HG03558 (cell line): Measurements from ENCODE around the gene BCAP31.
"Not testable (repeated sequence)": the region's sequence is repeated elsewhere in the genome, so short reads cannot be mapped to it uniquely, and the experiment has no call there.

Experiments
- ATAC-seq: cut with Tn5 transposase; IDR thresholded peaks from one replicate; pipeline ENCODE4 v1.9.1; 2021; ENCODE audit warnings: moderate number of reproducible peaks; ENCODE audit not compliant: unreplicated experiment; ENCODE audit errors: extremely low read depth

BCAP31 gene

GRCh38 chrX:153696986-153697722 lies 27.0 kb downstream of the BCAP31 start:
- not testable (repeated sequence) for ATAC-seq

- ATAC-seq, result not testable (repeated sequence)
These were observed 27.6 kb downstream of the BCAP31 start for GRCh38 chrX:153696538-153696937.

GRCh38 chrX:153696100-153696499 lies 28.1 kb downstream of the BCAP31 start:
- ATAC-seq, result no peak

GRCh38 chrX:153694687-153695270 lies 29.4 kb downstream of the BCAP31 start:
- ATAC-seq, result no peak

- not testable (repeated sequence) for ATAC-seq
These were observed 29.9 kb downstream of the BCAP31 start for GRCh38 chrX:153694256-153694655.

- no peak for ATAC-seq
These were observed 30.7 kb downstream of the BCAP31 start for GRCh38 chrX:153693216-153694086.

- no peak for ATAC-seq
These were observed 31.5 kb downstream of the BCAP31 start for GRCh38 chrX:153692611-153693156.

- no peak for ATAC-seq
These were observed 32.2 kb downstream of the BCAP31 start for GRCh38 chrX:153692003-153692402.

- not testable (repeated sequence) for ATAC-seq
These were observed 33.0 kb downstream of the BCAP31 start for GRCh38 chrX:153691032-153691827.

- ATAC-seq, result no peak
These were observed 33.7 kb downstream of the BCAP31 start for GRCh38 chrX:153690466-153690865.

- no peak for ATAC-seq
These were observed 34.3 kb downstream of the BCAP31 start for GRCh38 chrX:153689654-153690465.

GRCh38 chrX:153688911-153689590 lies 35.1 kb downstream of the BCAP31 start:
- no peak for ATAC-seq

- no peak for ATAC-seq
These were observed 35.7 kb downstream of the BCAP31 start for GRCh38 chrX:153688506-153688905.

- no peak for ATAC-seq
These were observed 36.1 kb downstream of the BCAP31 start for GRCh38 chrX:153688071-153688470.

- no peak for ATAC-seq
These were observed 36.8 kb downstream of the BCAP31 start, which contains the start of gene SLC6A8 for GRCh38 chrX:153687121-153688039. SLC6A8 (plus strand) TSS chrX:153687926; CDS start chrX:153688575, 649 bp downstream.

GRCh38 chrX:153686711-153687110 lies 37.5 kb downstream of the BCAP31 start:
- ATAC-seq, result no peak
